Dermis microvascular lymphatic vessel endothelial cell (primary cell): ENCODE measurements around the gene HRAS. TPM values are rescaled to one million over a fixed set of nuclear protein-coding genes. Genes with fewer than 3 reads are reported as not detected.

Experiments used
- DNase-seq, 2 donors: peaks; one replicate each; pipeline versions ENCODE4 v3.0.0 to v3.0.0-alpha.2; 2010; ENCODE audit warnings: low read depth in 2 of 2
- total RNA-seq: library from RNA; depleted of rRNA; stranded (reverse); fragments of >200 nt; gene quantifications from 2 replicates; pipeline ENCODE4 v1.2.1, GENCODE V29; 2014

The HRAS gene
- total RNA-seq, 1 donor from 2014 or later = 50.6 TPM

DNA sequence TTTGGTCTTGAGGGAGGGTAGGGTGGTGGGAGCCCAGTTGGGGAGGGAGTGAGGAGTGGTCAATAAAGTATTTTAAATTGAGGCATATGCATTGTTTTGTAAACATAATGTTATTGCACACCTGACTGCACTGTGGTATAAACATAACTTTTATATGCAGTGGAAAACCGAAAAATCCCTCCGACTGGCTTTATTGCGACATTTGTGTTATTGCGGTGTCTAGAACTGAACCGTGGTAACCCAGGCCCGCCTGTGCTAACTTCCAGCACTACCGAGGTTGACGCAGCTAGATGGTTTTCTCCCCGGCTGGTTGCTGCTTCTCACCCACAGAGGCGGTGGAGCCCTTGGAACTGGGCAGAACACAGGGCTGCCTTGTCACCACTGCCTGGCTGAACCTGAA is 20.8 kb downstream of the HRAS start:
- no peak for DNase-seq

DNA sequence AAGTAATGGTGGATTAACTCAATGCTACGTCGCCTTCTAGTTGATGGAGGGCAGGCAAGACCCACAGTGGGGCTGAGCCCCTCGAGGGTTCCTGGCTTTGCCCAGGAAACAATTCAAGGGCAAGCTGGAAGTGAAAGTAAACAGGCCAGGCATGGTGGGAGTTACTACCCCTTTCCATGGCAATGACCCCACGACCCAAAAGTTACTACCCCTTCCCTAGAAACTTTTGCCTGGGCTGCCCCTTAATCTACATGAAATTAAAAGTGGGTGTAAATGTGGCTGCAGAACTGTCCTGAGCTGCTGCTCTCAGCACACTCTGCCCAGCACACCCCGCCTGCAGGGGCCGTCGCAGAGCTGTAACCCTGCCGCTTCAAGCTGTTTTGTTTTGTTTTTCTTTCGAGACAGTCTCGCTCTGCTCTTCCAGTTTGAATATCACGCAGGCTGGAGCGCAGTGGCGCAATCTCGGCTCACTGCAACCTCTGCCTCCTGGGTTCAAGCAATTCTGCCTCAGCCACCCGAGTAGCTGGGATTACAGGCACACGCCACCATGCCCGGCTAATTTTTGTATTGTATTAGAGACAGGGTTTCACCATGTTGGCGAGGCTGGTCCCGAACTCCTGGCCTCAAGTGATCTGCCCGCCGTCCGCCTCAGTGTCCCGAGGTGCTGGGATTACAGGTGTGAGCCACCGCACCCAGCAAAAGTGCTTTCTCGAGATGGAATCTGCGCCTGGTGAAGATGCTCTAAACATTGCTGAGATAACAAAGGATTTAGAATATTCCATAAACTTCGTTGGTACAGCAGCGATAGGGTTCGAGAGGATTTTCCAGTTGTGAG is 22.4 kb downstream of the HRAS start:
- DNase-seq = no peak

DNA sequence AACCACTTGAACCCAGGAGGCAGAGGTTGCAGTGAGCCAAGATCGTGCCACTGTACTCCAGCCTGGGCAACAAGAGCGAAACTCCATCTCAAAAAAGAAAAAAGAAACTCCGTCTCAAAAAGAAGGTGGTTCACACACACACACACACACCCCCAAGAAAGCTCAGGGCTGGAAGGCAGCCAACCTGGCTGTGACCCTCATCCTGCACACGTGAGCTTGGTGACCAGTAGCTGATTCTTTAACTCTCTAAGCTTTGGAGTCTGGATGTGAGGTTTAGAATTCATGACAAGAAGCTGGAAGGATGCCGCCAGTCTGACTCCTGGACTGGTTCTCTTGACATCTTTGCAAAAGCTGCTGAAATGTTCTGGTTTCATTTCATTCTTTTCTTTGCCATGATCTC is 26.4 kb downstream of the HRAS start:
- no peak for DNase-seq

DNA sequence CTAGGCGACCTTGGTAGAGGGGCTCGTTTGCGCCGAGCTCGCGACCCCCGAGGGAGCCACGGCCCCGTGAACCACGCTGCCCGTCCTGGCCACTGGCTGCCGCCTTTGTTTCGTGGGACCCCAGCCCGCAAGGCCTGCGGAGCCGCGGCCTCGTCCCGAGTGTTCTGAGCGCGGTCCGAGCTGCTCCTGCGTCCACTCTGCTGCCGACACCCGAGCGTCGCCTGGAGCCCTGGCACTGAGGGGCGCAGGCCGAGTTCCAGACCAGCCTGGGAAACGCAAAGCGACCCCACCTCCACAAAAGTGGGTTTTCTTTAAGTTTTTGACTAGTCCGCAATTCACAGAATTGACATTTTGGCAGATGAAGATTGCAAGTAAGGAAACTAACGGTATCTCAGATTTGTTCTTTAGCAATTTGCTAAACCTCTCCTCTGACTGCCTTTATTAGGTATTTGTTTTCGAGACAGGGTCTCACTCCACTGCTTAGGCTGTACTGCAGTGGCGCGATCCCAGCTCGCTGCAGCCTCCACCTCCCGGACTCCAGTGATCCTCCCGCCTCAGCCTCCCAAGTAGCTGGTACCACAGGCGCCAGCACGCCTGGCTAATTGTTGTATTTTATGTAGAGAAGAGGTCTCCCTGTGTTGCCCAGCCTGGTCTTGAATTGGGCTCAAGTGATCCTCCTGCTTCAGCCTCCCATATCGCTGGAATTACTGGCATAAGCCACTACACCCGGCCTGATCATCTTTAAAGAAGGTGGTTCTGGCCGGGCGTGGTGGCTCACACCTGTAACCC is 27.5 kb downstream of the HRAS start:
- DNase-seq = no peak

DNA sequence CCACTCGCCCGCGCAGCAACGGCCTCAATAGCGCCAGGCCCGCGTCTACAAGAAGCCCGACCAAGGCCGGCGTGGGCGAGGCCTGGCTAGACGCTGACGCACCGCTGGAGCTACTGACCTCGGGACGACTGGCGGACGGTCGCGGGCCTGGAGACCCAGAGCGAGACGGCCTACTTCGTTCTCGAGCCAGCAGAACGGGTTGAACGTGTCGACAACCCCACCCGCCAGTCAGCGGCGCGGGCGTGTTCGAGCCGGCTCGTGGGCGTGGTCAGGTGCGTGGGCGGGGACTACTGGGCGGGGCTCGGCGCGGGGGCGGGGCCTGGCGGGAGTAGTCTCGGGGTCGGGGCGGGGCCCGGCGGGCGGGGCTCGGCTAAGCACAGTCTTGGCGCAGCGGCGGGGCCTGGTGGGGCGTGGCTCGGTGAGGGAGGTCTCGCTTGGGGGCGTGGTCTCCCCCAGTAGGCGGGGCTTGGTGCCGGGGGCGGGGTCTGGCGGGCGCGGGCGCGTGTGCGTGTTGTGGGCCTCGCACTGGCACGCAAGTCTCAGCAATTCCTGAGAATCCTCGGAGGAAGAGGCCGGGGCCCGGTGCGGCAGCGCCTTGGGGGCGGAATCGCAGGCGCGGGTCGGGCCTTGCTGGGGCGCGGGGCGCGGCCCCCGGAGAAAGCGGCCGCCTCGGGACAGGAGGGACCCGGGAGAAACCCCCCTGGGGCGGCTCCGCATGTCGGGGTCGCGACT is 28.2 kb downstream of the HRAS start, which contains the start of gene RNH1:
Gene RNH1, minus strand, starts transcription at position 248 of the 732 bp plus-strand sequence. CDS start 5,080 bp downstream, outside the sequence.
- peak; percentile 81 to 96 for DNase-seq

DNA sequence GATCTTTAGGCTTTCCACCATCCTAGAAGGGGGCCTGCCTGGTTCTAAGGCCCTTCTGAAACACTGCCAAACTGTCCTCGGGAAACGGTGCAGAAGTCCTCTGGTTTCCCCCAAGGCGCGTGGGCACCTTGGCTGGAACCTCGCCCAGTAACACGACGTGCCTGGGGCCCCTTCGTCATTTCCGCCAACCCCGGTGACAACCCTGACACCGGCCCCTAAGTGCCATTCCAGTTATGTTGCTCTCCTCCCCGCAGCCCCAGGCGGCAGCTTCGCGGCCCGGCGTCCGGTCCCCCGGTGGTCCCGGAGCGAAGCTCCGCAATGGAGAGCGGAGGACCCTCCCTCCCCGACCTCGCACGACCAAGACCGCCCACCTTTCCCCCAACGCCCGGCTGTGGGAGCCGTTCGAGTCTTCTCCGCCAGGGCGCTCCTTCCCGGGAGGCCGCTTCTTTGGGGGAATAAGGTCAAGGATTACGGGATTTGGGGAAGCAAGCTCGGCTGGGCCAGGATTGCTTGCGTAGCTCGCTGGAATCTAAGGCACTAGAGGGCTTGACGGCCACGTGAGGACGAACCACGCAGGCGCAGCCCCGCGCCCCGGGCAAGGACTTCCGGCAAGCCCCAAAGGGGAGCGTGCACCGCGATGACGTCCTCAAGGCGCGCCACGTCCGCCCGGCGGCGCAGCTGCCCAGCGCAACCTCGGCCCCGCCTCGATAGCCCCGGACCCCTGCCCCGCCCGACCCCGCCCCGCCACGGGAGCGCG is 29.0 kb downstream of the HRAS start:
- peak; percentile 95 to 98 for DNase-seq

DNA sequence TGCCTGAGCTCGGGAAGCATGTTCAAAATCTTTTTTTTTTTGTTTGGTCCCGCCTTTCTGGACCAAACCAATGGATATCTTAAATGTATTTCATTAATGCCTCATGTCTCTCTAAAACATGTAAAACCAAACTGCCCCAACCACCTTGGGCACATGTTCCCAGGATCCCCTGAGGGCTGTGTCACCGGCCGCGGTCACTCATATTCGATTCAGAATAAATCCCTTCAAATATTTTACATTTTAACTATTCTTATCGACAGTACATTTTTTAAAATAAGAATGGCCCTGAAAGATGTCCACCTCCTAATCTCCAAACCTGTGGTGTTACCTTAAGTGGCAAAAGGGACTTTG is 30.4 kb downstream of the HRAS start:
- DNase-seq = no peak

DNA sequence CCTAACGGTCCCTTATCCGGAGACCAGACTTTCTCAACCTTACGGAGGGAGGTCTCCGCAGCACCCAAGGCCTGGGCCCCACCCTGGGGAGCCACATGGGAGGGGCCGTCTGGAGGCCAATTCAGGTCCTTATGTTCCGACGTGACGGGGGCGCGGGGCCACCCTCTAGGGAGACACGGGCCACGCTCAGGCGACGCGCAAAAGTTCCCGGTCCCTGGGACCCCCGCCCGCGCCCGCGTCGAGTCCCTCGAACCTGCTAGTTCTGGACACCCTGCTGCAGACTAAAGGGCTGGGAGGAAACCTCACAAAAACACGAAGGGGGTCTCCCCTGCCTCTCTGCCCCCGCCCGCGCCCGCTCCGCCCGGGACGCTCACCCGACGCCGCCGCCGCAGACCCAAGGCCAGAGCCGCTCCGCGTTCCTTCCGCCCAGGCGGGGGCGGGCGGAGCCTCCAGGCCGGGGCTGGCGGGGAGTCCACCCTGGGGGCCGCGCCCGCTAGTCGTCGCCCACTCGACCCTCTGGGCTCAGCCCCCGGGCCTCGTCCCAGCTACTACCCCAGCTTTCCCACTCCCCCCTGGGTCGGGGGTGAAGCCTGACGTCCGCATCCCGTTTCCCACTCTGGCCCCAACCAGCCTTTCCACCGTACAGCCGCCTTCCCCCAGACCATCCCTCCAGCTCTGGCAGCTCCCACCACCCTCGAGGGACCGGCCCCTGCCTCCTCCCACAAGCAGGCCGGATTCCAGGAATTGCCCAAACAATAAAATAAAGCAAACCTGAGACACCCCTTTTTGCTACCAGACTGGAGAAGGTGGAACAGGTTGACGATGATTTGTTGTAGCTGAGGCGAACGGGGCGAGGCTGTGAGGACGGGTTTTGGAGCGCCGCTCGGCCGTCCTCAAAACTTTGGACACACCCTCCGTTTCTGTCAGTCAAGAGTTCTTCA is 31.1 kb downstream of the HRAS start:
- peak in 1 of 2 donors; percentile 47 for DNase-seq

DNA sequence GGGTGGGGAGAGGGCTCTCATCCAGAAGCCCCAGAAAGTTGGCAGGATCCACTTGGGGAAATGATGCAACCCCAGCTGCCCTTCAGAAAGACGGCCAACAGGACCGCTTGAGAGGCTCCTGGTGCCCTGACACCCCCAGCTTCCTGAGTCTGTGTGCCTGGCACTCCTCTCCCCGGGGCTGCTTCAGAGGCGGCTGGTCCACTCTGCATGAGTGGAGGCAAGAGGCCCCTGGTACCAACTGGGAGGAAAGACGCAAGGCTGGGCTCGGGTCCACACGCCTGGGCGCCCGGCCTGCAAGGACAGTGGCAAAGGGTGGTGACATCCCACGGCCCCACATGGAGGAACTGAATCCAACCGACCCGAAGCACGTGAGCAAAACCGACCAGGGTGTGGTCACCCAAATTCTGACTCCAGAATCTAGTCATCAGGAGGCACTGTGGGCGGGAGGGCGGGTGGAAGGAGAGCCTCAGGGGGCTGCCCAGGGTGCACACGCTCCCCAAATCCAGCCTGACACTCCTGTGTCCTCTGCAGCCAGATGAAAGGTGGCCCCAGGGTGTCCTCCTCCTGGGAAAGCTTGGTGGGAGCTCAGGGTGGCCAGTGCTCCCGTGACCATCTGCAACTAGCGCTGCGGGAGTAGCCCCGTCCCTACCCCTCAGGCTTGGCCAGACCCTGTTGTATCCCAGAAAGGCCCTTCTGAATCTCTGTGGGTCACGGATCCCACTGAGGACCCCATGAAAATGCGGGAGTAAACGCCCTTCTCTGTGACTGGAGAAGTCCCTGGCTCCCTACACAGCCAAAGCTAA is 32.0 kb downstream of the HRAS start:
- DNase-seq = peak in 1 of 2 donors; percentile 39

DNA sequence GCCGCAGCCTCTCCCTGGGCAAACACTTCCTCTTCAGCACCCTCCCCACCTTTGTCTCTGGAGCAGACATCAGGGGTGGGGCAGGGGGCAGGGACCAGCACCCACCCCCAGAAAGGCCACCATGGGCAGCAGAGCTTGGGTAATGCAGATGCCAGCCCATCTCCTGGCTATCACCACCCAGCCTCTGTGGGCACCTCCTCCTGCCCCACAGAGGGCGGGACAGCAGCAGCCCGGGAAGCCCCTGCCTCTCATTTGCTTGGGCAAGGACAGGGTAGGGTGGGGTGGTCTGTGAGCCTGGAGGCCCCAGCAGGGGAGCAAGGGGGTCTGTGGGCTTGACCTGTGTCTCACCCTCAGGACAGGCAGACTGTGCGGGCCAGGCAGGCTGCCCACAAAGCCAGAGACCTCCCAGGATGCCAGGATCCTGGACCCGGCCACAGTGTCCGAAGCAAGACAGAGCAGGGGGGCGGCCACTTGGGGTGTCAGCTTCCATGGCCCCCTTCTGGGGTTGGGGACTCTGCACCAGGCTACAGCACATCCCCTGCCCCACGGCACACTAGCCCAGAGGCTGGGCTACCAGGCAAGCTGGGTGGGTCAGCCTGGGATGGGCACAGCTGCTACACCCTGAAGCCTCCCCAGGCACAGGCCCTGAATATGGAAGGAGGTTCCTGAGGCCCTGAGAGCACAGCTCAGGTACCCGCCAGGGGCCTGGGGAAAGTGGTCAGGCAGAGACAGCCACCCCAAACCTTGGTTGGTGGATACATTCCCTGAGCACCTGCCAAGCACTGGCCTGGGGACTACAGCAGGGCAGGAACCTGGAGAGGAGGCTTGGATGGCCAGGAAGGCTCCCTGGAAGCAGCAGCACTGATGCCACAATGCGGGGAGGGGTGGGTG is 32.8 kb downstream of the HRAS start:
- no peak for DNase-seq

DNA sequence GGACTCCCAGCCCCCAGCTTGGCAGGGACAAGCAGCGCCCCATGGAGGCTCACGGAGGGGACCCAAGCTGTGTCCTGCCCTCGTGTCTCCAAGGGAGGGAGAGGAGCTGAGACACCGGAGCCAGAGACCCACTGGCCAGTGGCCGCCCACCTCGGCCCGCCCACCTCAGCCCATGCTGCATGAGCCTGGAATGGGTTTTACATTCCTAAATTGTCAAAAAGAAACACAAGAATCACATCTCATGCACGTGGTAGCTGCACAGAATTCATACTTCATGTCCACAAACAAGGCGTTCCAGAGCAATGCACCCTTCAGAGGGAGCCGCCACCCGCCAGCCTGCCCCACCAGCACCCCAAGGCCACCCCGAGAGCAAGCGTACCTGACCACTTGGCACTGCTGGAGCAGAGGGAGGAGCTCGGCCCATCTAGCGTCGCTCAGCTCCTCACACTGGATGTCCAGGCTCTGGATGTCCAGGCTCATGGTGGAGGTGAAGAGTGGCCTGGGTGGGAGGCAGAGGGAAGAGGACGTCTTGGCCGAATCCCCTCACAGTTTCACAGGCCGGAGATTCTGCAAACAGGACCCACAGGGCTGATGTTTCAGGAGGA is 33.6 kb downstream of the HRAS start:
- DNase-seq = no peak

DNA sequence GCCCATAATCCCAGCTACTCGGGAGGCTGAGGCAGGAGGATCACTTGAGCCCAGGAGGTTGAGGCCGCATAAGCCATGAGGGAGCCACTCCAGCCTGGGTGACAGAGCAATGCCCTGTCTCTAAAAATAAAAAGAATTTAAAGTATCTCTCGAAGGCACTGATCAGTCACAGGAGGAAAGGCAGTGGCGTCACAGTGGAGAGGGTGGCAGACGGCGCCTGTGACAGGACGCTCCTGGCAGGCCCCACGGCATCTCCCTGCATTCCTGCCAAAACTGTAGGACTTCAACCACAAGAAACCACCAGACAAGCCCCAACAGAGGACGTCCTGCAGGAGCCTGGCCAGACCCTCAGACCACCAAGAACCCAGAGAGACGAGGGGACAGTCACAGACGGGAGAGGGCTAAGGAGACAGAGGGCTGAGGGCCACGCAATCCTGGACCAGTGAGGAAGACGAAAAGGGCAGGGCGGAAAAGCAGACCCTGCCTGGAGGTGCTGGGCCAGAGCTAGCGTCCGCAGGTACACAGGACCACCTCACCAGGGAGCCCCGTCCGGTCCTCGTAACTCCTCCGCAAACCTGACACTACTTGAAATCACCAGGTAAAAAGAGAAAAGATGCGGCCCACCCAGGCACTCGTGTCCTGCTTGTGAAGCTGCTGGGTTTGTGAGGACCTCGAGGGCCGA is 34.2 kb downstream of the HRAS start:
- no peak for DNase-seq

DNA sequence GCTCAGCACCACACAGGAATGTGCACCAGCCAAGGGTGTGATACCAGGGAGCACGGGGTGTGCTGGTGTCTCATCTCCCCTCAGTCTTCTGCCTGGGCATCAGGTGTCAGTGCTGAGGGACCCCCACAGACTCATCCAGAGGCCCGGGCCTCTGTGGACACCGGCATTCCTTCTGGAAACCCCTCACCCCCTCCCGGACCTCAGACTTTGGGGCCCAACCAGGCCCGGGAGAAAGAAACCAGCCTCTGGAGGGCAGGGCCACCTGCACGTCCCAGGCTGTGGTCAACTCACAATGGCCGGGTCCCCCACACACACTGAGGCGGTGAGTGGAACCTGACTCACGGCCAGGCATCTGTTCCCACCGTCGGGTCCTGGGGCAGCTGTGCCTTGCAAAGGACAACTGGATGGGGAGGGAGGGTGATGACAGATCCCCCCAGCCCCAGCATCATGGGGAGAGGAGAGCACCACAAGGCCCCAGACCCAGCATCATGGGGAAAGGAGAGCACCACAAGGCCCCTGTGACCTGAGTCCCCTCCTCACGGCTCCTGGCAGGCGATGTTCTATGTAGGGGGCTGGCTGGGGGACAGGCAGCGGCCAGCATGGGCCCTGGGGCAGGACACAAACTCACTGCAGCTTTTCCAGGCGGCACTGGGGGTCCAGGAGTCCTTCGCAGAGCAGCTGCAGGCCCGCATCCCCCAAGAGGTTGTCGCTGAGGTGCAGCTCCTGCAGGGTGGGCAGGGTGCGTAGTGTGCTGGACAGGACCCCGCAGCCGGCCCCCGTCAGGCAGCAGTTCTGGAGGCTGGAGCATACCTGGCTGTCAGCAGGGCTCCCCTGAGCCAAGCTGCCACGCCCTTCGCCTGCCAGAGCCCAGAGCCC is 35.9 kb downstream of the HRAS start:
- no peak for DNase-seq

DNA sequence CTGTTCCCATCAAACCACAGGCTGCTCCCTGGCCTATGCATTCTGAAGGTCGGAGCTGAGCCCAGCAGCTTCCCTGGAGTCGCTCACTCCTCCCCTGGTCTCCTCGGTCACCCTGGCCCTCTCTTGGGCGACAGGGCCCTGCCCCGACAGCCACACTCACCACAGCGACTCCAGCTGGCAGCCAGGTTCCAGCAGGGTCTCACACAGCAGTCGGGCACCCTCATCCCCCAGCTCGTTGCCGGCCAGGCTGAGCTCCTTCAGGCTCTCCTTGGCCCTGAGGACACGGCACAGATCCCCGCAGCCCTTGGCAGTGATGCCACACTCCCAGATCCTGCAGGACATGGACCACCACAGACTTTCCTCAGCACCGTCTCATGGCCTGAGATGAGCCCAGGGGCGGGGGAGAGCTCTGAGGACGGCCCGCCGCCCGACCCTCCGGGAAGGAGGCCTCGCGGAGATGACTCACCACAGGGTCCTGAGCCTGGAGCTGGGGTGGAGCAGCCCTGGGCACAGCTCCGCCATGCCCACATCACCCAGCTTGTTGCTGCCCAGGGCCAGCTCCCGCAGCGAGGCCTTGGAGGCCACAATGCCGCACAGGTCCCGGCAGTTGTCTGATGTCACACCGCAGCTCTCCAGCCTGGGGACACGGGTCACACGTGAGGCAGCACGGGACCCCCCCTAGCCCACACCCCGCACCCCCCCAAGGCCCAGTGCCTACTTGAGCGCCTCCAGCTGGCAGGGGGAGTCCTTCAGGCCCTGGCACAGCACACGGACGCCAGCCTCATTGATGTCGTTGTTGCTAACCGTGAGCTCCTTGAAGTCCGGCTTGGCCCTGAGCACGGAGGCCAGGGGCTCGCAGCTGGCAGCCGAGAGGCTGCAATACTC is 36.8 kb downstream of the HRAS start:
- no peak for DNase-seq

DNA sequence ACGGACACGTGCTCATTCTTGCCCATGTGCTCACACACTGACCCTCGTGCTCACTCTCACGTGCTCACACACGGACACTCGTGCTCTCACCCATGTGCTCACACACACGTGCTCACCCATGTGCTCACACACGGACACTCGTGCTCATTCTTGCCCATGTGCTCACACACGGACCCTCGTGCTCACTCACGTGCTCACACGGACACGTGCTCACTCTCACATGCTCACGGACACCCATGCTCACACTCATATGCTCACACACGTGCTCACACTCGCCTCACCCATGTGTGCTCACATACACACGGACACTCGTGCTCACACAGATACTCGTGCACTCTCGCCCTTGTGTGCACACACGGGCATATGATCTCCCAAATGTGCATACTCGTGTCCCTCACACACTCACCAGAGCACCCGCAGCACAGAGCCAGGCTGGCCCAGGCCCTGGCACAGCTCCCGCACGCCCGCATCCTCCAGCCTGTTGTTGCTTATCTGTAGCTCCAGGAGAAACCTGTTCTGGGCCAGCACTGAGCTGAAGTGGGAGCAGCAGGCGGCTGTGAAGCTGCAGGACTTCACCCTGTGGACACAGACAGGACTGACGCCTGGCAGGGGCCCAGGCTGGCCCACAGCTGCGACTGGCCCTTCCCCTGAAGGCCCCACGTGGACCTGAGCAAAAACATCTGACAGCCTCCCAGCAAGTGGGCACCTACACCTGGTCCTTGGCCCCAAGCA is 37.6 kb downstream of the HRAS start:
- no peak for DNase-seq
